OCI-LY7 (cell line): ENCODE results near the gene CFAP161. TPM values are rescaled to one million over a fixed set of nuclear protein-coding genes. Genes with fewer than 3 reads are reported as not detected.

ENCODE experiments used
- BruUV-seq: library from RNA; stranded (reverse); fragments of 400-500 nt; replicated peaks from 2 replicates; lab custom pipeline; 2021; lab: Mats Ljungman, UMichigan
- CTCF ChIA-PET: fragments of 300-600 bp; sonication (Branson Sonifier 250); formaldehyde crosslinking; loops from one replicate; lab custom pipeline; 2022; ENCODE audit warnings: antibody characterized with exemption; ENCODE audit not compliant: unreplicated experiment; lab: Charles Lee
- POLR2A ChIA-PET: fragments of 300-600 bp; sonication (Branson Sonifier 250); formaldehyde crosslinking; loops from one replicate; lab custom pipeline; 2022; ENCODE audit warnings: antibody characterized with exemption; lab: Charles Lee
- DNase-seq: peaks from one replicate; pipeline ENCODE4 v3.0.0-alpha.2; 2015; ENCODE audit warnings: low spot score
- H2AFZ ChIP-seq: fragments of 200-600 bp; sonication (generic), shearing (Covaris generic); 2 replicates; pipeline ENCODE4 v1.6.1; 2014; ENCODE audit warnings: mild to moderate bottlenecking, antibody characterized with exemption, low read length, moderate library complexity
- H3K27ac ChIP-seq: fragments of 200-600 bp; sonication (generic); 2 replicates; pipeline ENCODE4 v1.5.1; 2014; ENCODE audit warnings: mixed run types, low read depth, mild to moderate bottlenecking, moderate library complexity, low read length, inconsistent platforms; ENCODE audit not compliant: poor library complexity, severe bottlenecking
- H3K36me3 ChIP-seq: fragments of 200-600 bp; sonication (generic); 2 replicates; pipeline ENCODE4 v1.6.1; 2014; ENCODE audit warnings: mild to moderate bottlenecking, antibody characterized with exemption, low read length, moderate library complexity, mixed read lengths; ENCODE audit not compliant: insufficient read depth
- H3K4me1 ChIP-seq: fragments of 200-600 bp; sonication (generic); 2 replicates; pipeline ENCODE4 v1.5.1; 2014; ENCODE audit warnings: mild to moderate bottlenecking, low read length; ENCODE audit not compliant: insufficient read depth, poor library complexity, severe bottlenecking
- H3K4me2 ChIP-seq: fragments of 200-600 bp; sonication (generic); 2 replicates; pipeline ENCODE4 v1.6.1; 2014; ENCODE audit warnings: mild to moderate bottlenecking, low read length
- H3K4me3 ChIP-seq: fragments of 200-600 bp; sonication (generic); 2 replicates; pipeline ENCODE4 v1.5.1; 2014; ENCODE audit warnings: mild to moderate bottlenecking, low read depth, low read length; ENCODE audit not compliant: poor library complexity, severe bottlenecking
- H3K79me2 ChIP-seq: fragments of 200-600 bp; sonication (generic); 2 replicates; pipeline ENCODE4 v1.6.1; 2016; ENCODE audit warnings: low read depth, mild to moderate bottlenecking, low read length, moderate library complexity, mixed read lengths; ENCODE audit not compliant: insufficient read depth
- H3K9me2 ChIP-seq: fragments of 200-600 bp; sonication (generic); 2 replicates; pipeline ENCODE4 v1.6.1; 2016; ENCODE audit warnings: mild to moderate bottlenecking, low read length, mixed read lengths; ENCODE audit not compliant: insufficient read depth
- H3K9me3 ChIP-seq: fragments of 200-600 bp; sonication (generic); 2 replicates; pipeline ENCODE4 v1.6.1; 2014; ENCODE audit warnings: mild to moderate bottlenecking, mixed run types, low read length, mixed read lengths
- H4K20me1 ChIP-seq: fragments of 200-600 bp; sonication (generic); 2 replicates; pipeline ENCODE4 v1.6.1; 2014; ENCODE audit warnings: mild to moderate bottlenecking, antibody characterized with exemption, low read length, moderate library complexity, mixed read lengths; ENCODE audit not compliant: insufficient read depth
- CTCF ChIP-seq: fragments of 200-600 bp; sonication (generic); conservative IDR thresholded peaks from 2 replicates; pipeline ENCODE4 v1.5.1; 2014; ENCODE audit warnings: mild to moderate bottlenecking, antibody characterized with exemption, low read length, moderate library complexity, mixed read lengths
- EZH2phosphoT487 ChIP-seq: fragments of 200-600 bp; sonication (generic); IDR thresholded peaks from 2 replicates; pipeline ENCODE4 v1.6.1; 2018; ENCODE audit warnings: low read depth, borderline replicate concordance, mild to moderate bottlenecking, mixed run types, antibody characterized with exemption, low read length, moderate library complexity, mixed read lengths
- intact Hi-C: fragments of 100-400 bp; cut with micrococcal nuclease; formaldehyde crosslinking; loops from one replicate; pipeline ENCODE4 v1.10.0; 2022; ENCODE audit not compliant: unreplicated experiment
- total RNA-seq, 2 experiments: library from RNA; depleted of rRNA in 1 of 2; stranded (reverse); fragments of >200 nt in 1 of 2; shearing (Covaris generic) in 1 of 2; gene quantifications; 2 replicates each; pipeline ENCODE4 v1.2.3, GENCODE V29; 2014 to 2022

CFAP161 gene
- total RNA-seq, 2 experiments from 2014 or later = not detected

- DNase-seq = no peak
- H3K4me2 ChIP-seq = no peak overlapping the region
- H3K4me3 ChIP-seq = no peak overlapping the region
- no peaks in the 10 kb centered on the region for H3K9me2 ChIP-seq
- H3K27ac ChIP-seq = no peak overlapping the region
- no peaks in the 10 kb centered on the region for H3K4me1 ChIP-seq
- no peak overlapping the region for H2AFZ ChIP-seq
- no peak for TF ChIP-seq EZH2phosphoT487
- no peak for TF ChIP-seq CTCF
- no peaks in the 10 kb centered on the region for H4K20me1 ChIP-seq
- ChIA-PET CTCF (no interaction called here), POLR2A (no interaction called here)
- no TSS peak for BruUV-seq
- H3K79me2 ChIP-seq = no peaks in the 10 kb centered on the region
- no peaks in the 10 kb centered on the region for H3K36me3 ChIP-seq
- H3K9me3 ChIP-seq = no peaks in the 10 kb centered on the region
- intact Hi-C loops = no loop called here
Observed at GRCh38 chr15:81085213-81085612, 48.9 kb upstream of the CFAP161 start.

- H2AFZ ChIP-seq = no peak overlapping the region
- ChIA-PET CTCF (no interaction called here), POLR2A (no interaction called here)
- no peak overlapping the region for H3K4me3 ChIP-seq
- intact Hi-C loops = no loop called here
- H3K36me3 ChIP-seq = no peaks in the 10 kb centered on the region
- no peak for DNase-seq
- TF ChIP-seq CTCF = no peak
- H3K9me3 ChIP-seq = no peaks in the 10 kb centered on the region
- H3K27ac ChIP-seq = no peak overlapping the region
- no peak overlapping the region for H3K4me2 ChIP-seq
- no peaks in the 10 kb centered on the region for H4K20me1 ChIP-seq
- no peaks in the 10 kb centered on the region for H3K4me1 ChIP-seq
- no peaks in the 10 kb centered on the region for H3K79me2 ChIP-seq
- H3K9me2 ChIP-seq = no peaks in the 10 kb centered on the region
- no TSS peak for BruUV-seq
Observed at GRCh38 chr15:81085898-81086297, 48.2 kb upstream of the CFAP161 start.

- no TSS peak for BruUV-seq
- CTCF ChIA-PET = no interaction called here
Observed at GRCh38 chr15:81087066-81087465, 47.0 kb upstream of the CFAP161 start.

More at GRCh38 chr15:81087066-81087465, 47.0 kb upstream of the CFAP161 start:
- no peaks in the 10 kb centered on the region for H3K4me1 ChIP-seq
- H3K4me2 ChIP-seq = no peak overlapping the region
- H3K36me3 ChIP-seq = no peaks in the 10 kb centered on the region
- no peak overlapping the region for H3K27ac ChIP-seq
- TF ChIP-seq EZH2phosphoT487 (no peak), CTCF (no peak)
- no peaks in the 10 kb centered on the region for H3K9me3 ChIP-seq
- DNase-seq = no peak
- intact Hi-C loops = no loop called here
- no peaks in the 10 kb centered on the region for H3K9me2 ChIP-seq
- POLR2A ChIA-PET = no interaction called here
- H4K20me1 ChIP-seq = no peaks in the 10 kb centered on the region
- H2AFZ ChIP-seq = no peak overlapping the region
- H3K4me3 ChIP-seq = no peak overlapping the region
- H3K79me2 ChIP-seq = no peaks in the 10 kb centered on the region
